Lung (tissue), 12 donors: ENCODE measurements around the gene DPH6. TPM values are rescaled to one million over a fixed set of nuclear protein-coding genes. Genes with fewer than 3 reads are reported as not detected.

Experiments used
- ATAC-seq: fragments of 200-7000 bp; cut with Tn5 transposase; one replicate; pipeline ENCODE4 v1.9.1; 2020; ENCODE audit warnings: moderate number of reproducible peaks; ENCODE audit not compliant: insufficient read depth, low FRiP score
- DNase-seq, 3 donors: peaks; one replicate each; pipeline ENCODE4 v3.0.0-alpha.2; 2013 to 2017
- H3K27ac ChIP-seq, 2 donors: one replicate each; pipeline ENCODE4 v1.5.1; 2013; ENCODE audit warnings: mild to moderate bottlenecking in 2 of 2, moderate library complexity in 2 of 2, control low read depth in 1 of 2, inconsistent platforms in 1 of 2, low read depth in 1 of 2, low read length in 1 of 2
- H3K27me3 ChIP-seq, 3 donors: one replicate each; pipeline ENCODE4 v1.5.1; 2013; ENCODE audit warnings: low read length in 2 of 3; ENCODE audit not compliant: control insufficient read depth in 3 of 3, insufficient read depth in 3 of 3
- H3K36me3 ChIP-seq, 4 donors: one replicate each; pipeline ENCODE4 v1.5.1; 2013; ENCODE audit warnings: low read length in 4 of 4, mild to moderate bottlenecking in 1 of 4, moderate library complexity in 1 of 4; ENCODE audit not compliant: control insufficient read depth in 4 of 4, insufficient read depth in 4 of 4
- H3K4me1 ChIP-seq, 5 donors: one replicate each; pipeline ENCODE4 v1.5.1; 2013; ENCODE audit warnings: low read length in 5 of 5, mild to moderate bottlenecking in 2 of 5, moderate library complexity in 1 of 5; ENCODE audit not compliant: control insufficient read depth in 5 of 5, insufficient read depth in 5 of 5
- H3K4me3 ChIP-seq: one replicate; pipeline ENCODE4 v1.5.1; 2013; ENCODE audit warnings: mild to moderate bottlenecking, control low read depth, moderate library complexity
- H3K9ac ChIP-seq, 2 donors: one replicate each; pipeline ENCODE4 v1.5.1; 2013; ENCODE audit warnings: low read length in 2 of 2, control low read depth in 1 of 2; ENCODE audit not compliant: insufficient read depth in 1 of 2
- H3K9me3 ChIP-seq, 4 donors: one replicate each; pipeline ENCODE4 v1.5.1; 2013; ENCODE audit warnings: low read length in 3 of 4, mild to moderate bottlenecking in 1 of 4, moderate library complexity in 1 of 4; ENCODE audit not compliant: control insufficient read depth in 4 of 4, insufficient read depth in 3 of 4
- CTCF ChIP-seq: IDR thresholded peaks from 2 replicates; pipeline ENCODE4 v1.5.1; 2012; ENCODE audit warnings: mild to moderate bottlenecking; ENCODE audit errors: control extremely low read depth, extremely low read depth
- WGBS, 2 donors: extraction: QIAGEN DNeasy Blood & Tissue Kit; methylation state at CpG; one replicate each; pipeline ENCODE4 v1.1.7; 2013; 5-methylcytosine and 5-hydroxymethylcytosine counted together
- polyA plus RNA-seq, 2 donors: library from polyadenylated mRNA; stranded (reverse); fragments of 200-250 nt; gene quantifications; one replicate each; pipeline ENCODE4 v1.2.1, GENCODE V29; 2013
- total RNA-seq, 2 donors: library from RNA; depleted of rRNA in 1 of 2; stranded (reverse); fragments of >200 nt in 1 of 2; gene quantifications; one replicate each; pipeline ENCODE4 v1.2.1, GENCODE V29; 2014 to 2021
- donor health status: control.
- donor health status: control.
- donor health status: Bipolar disorder and iron deficiency.
- donor health status: healthy.
- donor health status: DM: yes; HTN: yes; CAD: no.

The DPH6 gene
- total and polyA plus RNA-seq, 4 donors, result 5.5 to 55.1 (median 14.8) TPM

- no peak for TF ChIP-seq CTCF
- Histone ChIP-seq H3K9me3 (peaks cover 0 to 10% (median 0%) of the 10 kb centered on the region in 4 donors), H3K4me1 (peaks cover 0 to 2% (median 0%) of the 10 kb centered on the region in 5 donors), H3K4me3 (no peak overlapping the region), H3K9ac (no peak overlapping the region), H3K27me3 (no peaks in the 10 kb centered on the region), H3K36me3 (peaks cover 0 to 6% (median 2%) of the 10 kb centered on the region in 4 donors), H3K27ac (no peak overlapping the region)
- no peak for ATAC-seq
- WGBS, 2 donors, result 84 to 87% methylated on average over 5 of the region's 5 CpGs
- no peak for DNase-seq
Observed at GRCh38 chr15:35484231-35484945, 61.6 kb downstream of the DPH6 start.

GRCh38 chr15:35481992-35482391, 64.0 kb downstream of the DPH6 start:
- no peak for TF ChIP-seq CTCF
- Histone ChIP-seq H3K9me3 (peaks cover 0 to 5% (median 0%) of the 10 kb centered on the region in 4 donors), H3K27me3 (no peaks in the 10 kb centered on the region), H3K4me1 (peaks cover 0 to 4% (median 0%) of the 10 kb centered on the region in 5 donors), H3K9ac (no peak overlapping the region), H3K4me3 (no peak overlapping the region), H3K36me3 (peaks cover 0 to 2% (median 1%) of the 10 kb centered on the region in 4 donors), H3K27ac (no peak overlapping the region)
- 75 to 86% methylated on average over 2 of the region's 2 CpGs for WGBS, 2 donors
- ATAC-seq, result no peak
- DNase-seq, result no peak

GRCh38 chr15:35481064-35481463, 64.9 kb downstream of the DPH6 start:
- no peak for DNase-seq

More at GRCh38 chr15:35481064-35481463, 64.9 kb downstream of the DPH6 start:
- no peak for TF ChIP-seq CTCF
- no peak overlapping the region for H3K27ac ChIP-seq
- H3K27me3 ChIP-seq, result no peaks in the 10 kb centered on the region
- no peak overlapping the region for H3K4me3 ChIP-seq
- H3K9ac ChIP-seq, result no peak overlapping the region
- 86 to 97% methylated on average over 1 of the region's 1 CpG for WGBS, 2 donors
- peaks cover 0 to 2% (median 0%) of the 10 kb centered on the region in 4 donors for H3K36me3 ChIP-seq
- peaks cover 0 to 4% (median 0%) of the 10 kb centered on the region in 5 donors for H3K4me1 ChIP-seq
- no peak for ATAC-seq
- H3K9me3 ChIP-seq, result peaks cover 0 to 2% (median 0%) of the 10 kb centered on the region in 4 donors
